8988T (cell line): ENCODE data around the gene ANKHD1.
"Not testable (repeated sequence)": the region's sequence is repeated elsewhere in the genome, so short reads cannot be mapped to it uniquely, and the experiment has no call there.

Experiments used
- DNase-seq: peaks from one replicate; pipeline ENCODE4 v3.0.0; 2011

ANKHD1 gene

GRCh38 chr5:140429724-140430123 lies 28.1 kb downstream of the ANKHD1 start:
- DNase-seq: no peak

GRCh38 chr5:140432212-140432611 lies 30.6 kb downstream of the ANKHD1 start:
- DNase-seq: no peak

DNA sequence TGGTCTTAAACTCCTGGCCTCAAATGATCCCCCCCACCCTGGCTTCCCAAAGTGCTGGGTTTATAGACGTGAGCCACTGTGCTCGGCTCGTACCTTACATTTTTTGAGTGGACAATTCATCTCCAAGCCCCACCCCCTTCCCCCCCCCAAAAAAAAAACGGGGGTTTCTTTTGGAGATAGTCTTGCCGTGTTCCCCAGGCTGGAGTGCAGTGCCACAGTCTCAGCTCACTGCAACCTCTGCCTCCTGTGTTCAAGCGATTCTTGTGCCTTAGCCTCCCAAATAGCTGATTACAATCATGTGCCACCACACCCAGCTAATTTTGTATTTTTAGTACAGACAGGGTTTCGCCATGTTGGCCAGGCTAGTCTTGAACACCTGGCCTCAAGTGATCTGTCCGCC lies 31.3 kb downstream of the ANKHD1 start:
- DNase-seq: no peak

GRCh38 chr5:140457368-140457767 lies 55.7 kb downstream of the ANKHD1 start:
- not testable (repeated sequence) for DNase-seq

GRCh38 chr5:140466981-140467742 lies 65.5 kb downstream of the ANKHD1 start:
- no peak for DNase-seq

- DNase-seq: no peak
Observed at GRCh38 chr5:140468188-140468587, 66.6 kb downstream of the ANKHD1 start.

DNA sequence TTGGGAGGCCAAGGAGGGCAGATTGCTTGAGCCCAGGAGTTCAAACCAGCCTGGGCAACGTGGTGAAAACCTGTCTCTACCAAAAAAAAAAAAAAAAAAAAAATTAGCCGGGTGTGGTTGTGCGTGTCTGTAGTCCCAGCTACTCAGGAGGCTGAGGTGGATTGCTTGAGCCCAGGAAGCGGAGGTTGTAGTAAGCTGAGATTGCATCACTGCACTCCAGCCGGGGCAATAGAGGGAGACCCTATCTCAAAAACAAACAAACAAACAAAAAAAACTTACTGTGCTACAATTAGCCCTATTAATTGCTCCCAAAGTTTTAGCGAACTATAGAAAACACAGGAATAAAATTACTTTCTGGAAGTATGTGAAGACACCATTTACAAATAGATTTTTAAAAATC lies 67.6 kb downstream of the ANKHD1 start:
- no peak for DNase-seq

DNA sequence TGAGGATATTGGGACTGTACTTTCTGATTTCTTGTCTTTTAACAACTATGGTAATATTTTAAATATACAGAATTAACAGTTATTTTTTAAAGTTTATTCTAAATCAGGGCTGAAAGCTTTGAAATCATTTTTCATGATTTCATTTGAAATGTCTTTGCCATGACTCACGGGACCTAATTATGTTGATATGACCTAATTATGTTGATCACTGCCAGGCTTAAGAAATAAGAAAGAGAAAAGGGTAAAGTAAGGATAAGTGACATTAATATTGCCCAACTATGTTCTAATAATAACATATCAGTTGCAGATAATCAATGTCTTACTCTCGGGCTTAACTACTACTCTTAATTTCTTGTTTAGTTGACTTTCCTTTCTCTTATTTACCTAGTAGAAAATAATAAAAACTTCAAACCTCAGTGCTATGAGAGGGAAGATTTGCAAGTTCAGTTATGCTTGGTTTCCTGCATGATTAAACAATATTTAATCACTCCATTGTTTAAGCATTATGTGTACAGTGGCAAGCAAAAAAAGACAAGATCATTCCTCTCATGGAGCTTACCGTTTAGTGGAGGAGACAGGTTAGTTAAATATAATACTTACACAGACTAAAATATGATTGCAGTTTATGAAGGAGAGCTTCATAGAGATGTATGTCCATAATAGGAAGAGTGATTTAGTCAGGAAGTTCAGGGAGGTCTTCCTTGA lies 78.8 kb downstream of the ANKHD1 start:
- no peak for DNase-seq

DNA sequence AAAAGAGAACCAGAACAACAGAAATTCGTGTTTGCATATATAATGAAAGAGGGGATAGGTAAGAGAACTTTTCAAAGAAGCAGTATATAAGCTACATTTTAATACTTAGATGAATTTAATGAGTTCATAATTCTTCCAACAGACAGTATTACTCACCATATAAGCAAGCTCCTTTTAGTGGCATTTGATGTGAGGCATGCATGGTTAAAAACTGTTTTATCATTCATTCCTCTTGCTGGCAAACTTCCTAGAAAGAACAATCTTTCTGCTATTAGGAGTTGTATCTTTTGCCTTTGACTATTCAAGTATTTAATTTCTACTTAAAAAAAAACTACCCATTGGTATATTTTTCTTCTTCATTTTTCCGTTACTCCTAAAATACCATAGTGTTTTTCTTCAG lies 80.1 kb downstream of the ANKHD1 start:
- no peak for DNase-seq

GRCh38 chr5:140483055-140483454 lies 81.4 kb downstream of the ANKHD1 start:
- DNase-seq: no peak

DNA sequence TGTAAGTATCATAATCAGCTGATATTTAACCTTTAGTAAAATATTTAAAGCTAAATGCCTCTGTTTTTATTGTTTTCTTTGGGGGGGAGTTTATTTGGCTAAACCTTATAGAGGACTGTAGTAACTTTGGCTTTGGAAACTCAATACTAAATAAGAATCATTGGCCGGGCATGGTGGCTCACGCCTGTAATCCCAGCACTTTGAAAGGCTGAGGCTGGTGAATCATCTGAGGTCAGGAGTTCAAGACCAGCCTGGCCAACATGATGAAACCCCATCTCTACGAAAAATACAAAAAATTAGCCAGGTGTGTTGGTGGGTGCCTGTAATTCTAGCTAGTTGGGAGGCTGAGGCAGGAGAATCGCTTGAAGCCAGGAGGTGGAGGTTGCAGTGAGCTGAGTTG lies 86.5 kb downstream of the ANKHD1 start:
- DNase-seq: not testable (repeated sequence)

- DNase-seq: no peak
Observed at GRCh38 chr5:140488914-140489313, 87.3 kb downstream of the ANKHD1 start.

DNA sequence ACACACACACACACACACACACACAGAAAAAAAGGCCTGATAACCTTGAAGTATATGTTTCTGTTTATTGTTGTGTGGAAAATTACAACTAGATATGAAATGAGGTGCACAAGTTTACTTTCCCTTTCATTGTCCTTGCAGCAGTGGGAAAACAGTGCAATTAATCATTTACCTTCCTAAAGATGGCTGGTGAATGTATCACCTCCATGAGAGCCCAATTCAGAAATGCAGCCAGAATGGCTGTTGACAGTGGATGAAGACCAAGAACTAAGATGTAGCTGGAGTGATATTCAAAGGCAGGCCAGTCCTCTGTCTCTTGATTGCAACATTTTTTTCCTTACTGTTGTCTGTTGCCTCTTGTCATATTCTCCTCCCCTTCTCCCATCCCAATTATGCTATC lies 96.3 kb downstream of the ANKHD1 start:
- DNase-seq: no peak

- no peak for DNase-seq
Observed at GRCh38 chr5:140498591-140498990, 97.0 kb downstream of the ANKHD1 start.

GRCh38 chr5:140502834-140503233 lies 101.2 kb downstream of the ANKHD1 start:
- DNase-seq: no peak

- no peak for DNase-seq
Observed at GRCh38 chr5:140509898-140510297, 108.3 kb downstream of the ANKHD1 start.

DNA sequence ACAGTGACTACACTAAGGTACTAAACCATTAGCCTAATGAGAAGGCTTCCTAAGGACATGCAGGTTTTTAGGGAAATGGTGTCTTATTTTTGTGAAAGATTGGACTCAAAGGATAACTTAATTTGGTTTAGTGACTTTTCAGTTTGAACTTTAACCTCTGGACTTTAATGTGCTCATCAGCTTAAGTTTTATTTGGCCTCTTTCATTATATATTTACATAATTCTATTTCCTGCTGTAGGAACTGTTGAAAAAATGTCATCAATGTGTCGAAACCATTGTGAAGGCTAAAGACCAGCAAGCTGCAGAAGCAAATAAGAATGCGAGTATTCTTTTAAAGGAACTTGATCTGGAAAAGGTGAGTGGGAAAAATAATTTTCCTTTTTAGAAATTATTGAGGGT lies 111.5 kb downstream of the ANKHD1 start:
- no peak for DNase-seq

DNA sequence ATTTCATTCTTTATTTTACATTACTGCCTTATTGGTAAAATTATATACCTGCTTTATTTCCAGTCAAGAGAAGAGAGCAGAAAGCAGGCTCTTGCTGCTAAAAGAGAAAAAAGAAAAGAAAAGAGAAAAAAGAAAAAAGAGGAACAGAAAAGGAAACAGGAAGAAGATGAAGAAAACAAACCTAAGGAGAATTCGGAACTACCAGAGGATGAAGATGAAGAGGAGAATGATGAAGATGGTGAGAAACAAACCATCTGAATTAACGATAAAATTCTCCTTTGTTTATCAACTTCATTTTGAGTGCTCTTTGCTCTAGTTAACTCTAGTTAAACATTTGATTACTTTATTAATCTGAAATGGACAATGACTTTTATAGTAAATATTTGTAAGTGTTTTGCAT lies 122.4 kb downstream of the ANKHD1 start:
- DNase-seq: no peak

DNA sequence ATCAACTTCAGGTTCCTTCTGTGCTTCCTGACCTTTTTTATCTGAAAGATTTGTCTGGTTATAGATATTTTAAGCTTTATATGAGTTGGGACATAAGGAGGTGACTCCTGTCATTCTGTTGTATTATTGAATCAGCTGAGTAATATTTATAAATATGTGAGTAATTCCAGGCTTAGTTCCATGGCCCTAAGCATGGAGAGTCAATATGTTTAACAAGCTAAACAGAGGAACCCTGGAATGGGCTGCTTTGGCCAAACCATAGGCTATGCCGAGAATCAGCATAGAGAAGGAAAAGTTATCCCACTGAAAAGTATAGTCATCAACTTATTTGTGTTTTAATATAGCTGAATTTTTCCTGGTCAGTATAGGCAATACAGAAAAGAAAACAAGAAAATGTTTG lies 138.6 kb downstream of the ANKHD1 start:
- no peak for DNase-seq

GRCh38 chr5:140542972-140543371 lies 141.3 kb downstream of the ANKHD1 start:
- DNase-seq: no peak

DNA sequence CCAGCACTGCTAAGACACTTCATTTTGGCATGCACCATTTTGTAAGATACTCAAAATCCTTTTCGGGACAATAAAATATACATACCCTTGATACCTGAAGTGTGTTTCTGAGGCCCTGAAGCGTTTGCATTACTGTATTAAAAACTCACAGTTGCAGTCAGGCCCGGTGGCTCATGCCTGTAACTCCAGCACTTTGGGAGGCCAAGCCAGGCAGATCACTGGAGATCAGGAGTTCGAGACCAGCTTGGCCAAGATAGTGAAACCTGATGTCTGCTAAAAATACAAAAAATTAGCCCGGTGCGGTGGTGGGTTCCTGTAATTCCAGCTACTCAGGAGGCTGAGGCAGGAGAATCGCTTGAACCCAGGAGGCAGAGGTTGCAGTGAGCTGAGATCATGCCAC lies 143.4 kb downstream of the ANKHD1 start:
- no peak for DNase-seq

DNA sequence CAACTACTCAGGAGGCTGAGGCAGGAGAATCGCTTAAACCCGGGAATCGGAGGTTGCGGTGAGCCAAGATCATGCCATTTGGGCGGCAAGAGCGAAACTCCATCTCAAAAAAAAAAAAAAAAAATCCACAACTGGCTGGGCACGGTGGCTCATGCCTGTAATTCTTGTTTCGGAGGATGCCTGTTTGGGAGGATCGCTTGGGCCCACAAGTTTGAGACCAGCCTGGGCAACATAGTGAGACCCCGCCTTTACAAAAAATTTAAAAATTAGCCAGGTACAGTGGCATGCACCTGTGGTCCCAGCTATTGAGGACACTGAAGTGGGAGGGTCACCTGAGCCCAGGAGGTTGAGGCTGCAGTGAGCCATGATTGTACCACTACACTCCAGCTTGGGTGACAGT lies 144.0 kb downstream of the ANKHD1 start:
- DNase-seq: no peak

DNA sequence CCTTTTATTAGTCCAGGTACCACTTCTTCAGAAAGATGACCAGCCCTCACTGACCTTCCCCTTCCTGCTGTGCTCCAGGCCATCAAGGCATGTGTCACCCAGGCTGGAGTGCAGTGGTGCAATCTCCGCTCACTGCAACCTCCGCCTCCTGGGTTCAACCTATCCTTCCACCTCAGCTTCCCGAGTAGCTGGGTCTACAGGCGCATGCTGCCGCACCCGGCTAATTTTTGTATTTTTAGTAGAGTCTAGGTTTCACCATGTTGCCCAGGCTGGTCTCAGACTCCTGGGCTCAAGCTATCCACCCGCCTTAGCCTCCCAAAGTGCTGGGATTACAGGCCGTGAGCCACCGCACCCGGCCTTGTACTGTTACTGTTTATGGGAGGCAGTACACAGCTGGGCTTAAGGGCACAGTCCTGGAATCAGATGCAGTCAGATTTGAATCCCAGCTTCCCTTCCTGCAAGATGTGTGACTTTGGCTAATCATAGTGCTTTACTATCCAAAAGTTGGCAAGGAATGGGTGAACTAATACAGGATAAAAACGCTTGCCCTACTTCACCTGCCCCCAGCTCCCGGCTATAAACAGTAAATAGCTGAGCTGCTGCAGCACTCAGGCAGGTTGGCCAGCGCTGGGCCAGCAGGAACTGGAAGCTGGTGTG lies 145.3 kb downstream of the ANKHD1 start:
- DNase-seq: no peak
